Liver (tissue), 9 donors: Measurements from ENCODE around the gene CADPS. TPM values are rescaled to one million over a fixed set of nuclear protein-coding genes. Genes with fewer than 3 reads are reported as not detected.

ENCODE experiments used
- DNase-seq: peaks from one replicate; pipeline ENCODE4 v3.0.0-alpha.2; 2017; ENCODE audit warnings: low spot score
- H3K27ac ChIP-seq, 2 donors: one replicate each; pipeline ENCODE4 v1.7.0; 2013; ENCODE audit warnings: inconsistent platforms in 2 of 2, low read length in 2 of 2, control low read depth in 1 of 2, low read depth in 1 of 2, mild to moderate bottlenecking in 1 of 2
- H3K27me3 ChIP-seq, 4 donors: one replicate each; pipeline versions ENCODE4 v1.6.1 to v1.7.0; 2013; ENCODE audit warnings: low read length in 3 of 4, inconsistent platforms in 1 of 4, mild to moderate bottlenecking in 1 of 4, moderate library complexity in 1 of 4; ENCODE audit not compliant: control insufficient read depth in 4 of 4, insufficient read depth in 4 of 4
- H3K36me3 ChIP-seq, 4 donors: one replicate each; pipeline versions ENCODE4 v1.6.1 to v1.7.0; 2013; ENCODE audit warnings: low read length in 3 of 4, mild to moderate bottlenecking in 3 of 4, low read depth in 1 of 4, moderate library complexity in 1 of 4; ENCODE audit not compliant: control insufficient read depth in 4 of 4, insufficient read depth in 3 of 4
- H3K4me1 ChIP-seq, 4 donors: one replicate each; pipeline versions ENCODE4 v1.6.1 to v1.7.0; 2013; ENCODE audit warnings: low read length in 3 of 4, mild to moderate bottlenecking in 3 of 4, moderate library complexity in 1 of 4; ENCODE audit not compliant: control insufficient read depth in 4 of 4, insufficient read depth in 4 of 4
- H3K4me3 ChIP-seq, 3 donors: one replicate each; pipeline versions ENCODE4 v1.6.1 to v1.7.0; 2013; ENCODE audit warnings: low read length in 3 of 3, control low read depth in 1 of 3, low read depth in 1 of 3, mild to moderate bottlenecking in 1 of 3
- H3K9ac ChIP-seq, 2 donors: one replicate each; pipeline ENCODE4 v1.7.0; 2013; ENCODE audit warnings: low read length in 2 of 2, mild to moderate bottlenecking in 2 of 2, moderate library complexity in 2 of 2, control low read depth in 1 of 2, low read depth in 1 of 2
- H3K9me3 ChIP-seq, 4 donors: one replicate each; pipeline versions ENCODE4 v1.6.1 to v1.7.0; 2013; ENCODE audit warnings: low read length in 3 of 4; ENCODE audit not compliant: control insufficient read depth in 4 of 4
- ATF3 ChIP-seq: IDR thresholded peaks from 2 replicates; pipeline ENCODE4 v1.6.1; 2016; ENCODE audit warnings: antibody characterized with exemption
- CTCF ChIP-seq: fragments of 150-350 bp; IDR thresholded peaks from 2 replicates; pipeline ENCODE4 v1.5.1; 2017; ENCODE audit warnings: improper control_type of control experiment, low read depth, low read length; ENCODE audit not compliant: missing input control
- EGR1 ChIP-seq, 2 donors: IDR thresholded peaks; 2 replicates each; pipeline ENCODE4 v1.6.1; 2016 to 2018; ENCODE audit warnings: antibody characterized with exemption in 2 of 2, low read depth in 2 of 2
- FOXA1 ChIP-seq: IDR thresholded peaks from 2 replicates; pipeline ENCODE4 v1.6.1; 2016; ENCODE audit warnings: antibody characterized with exemption
- FOXA2 ChIP-seq: IDR thresholded peaks from 2 replicates; pipeline ENCODE4 v1.6.1; 2016; ENCODE audit warnings: antibody characterized with exemption
- GABPA ChIP-seq, 2 donors: IDR thresholded peaks in 1 of 2; conservative IDR thresholded peaks in 1 of 2; 2 replicates each; pipeline ENCODE4 v1.6.1; 2016; ENCODE audit warnings: antibody characterized with exemption in 2 of 2, mild to moderate bottlenecking in 1 of 2, moderate library complexity in 1 of 2
- HNF4A ChIP-seq, 2 donors: conservative IDR thresholded peaks; 2 replicates each; pipeline ENCODE4 v1.6.1; 2016; ENCODE audit warnings: antibody characterized with exemption in 2 of 2, mild to moderate bottlenecking in 2 of 2
- HNF4G ChIP-seq: IDR thresholded peaks from 2 replicates; pipeline ENCODE4 v1.6.1; 2016; ENCODE audit warnings: antibody characterized with exemption
- JUND ChIP-seq, 2 donors: IDR thresholded peaks; 2 replicates each; pipeline ENCODE4 v1.6.1; 2016; ENCODE audit warnings: antibody characterized with exemption in 2 of 2
- MAX ChIP-seq: IDR thresholded peaks from 2 replicates; pipeline ENCODE4 v1.6.1; 2016; ENCODE audit warnings: antibody characterized with exemption
- RAD21 ChIP-seq, 2 donors: IDR thresholded peaks; 2 replicates each; pipeline ENCODE4 v1.6.1; 2016; ENCODE audit warnings: antibody characterized with exemption in 2 of 2, mild to moderate bottlenecking in 2 of 2
- SP1 ChIP-seq: IDR thresholded peaks from 2 replicates; pipeline ENCODE4 v1.6.1; 2018; ENCODE audit warnings: antibody characterized with exemption, mild to moderate bottlenecking
- YY1 ChIP-seq: IDR thresholded peaks from 2 replicates; pipeline ENCODE4 v1.6.1; 2016; ENCODE audit warnings: antibody characterized with exemption, mild to moderate bottlenecking
- WGBS: extraction: QIAGEN DNeasy Blood & Tissue Kit; methylation state at CpG from one replicate; pipeline ENCODE4 v1.1.7; 2013; 5-methylcytosine and 5-hydroxymethylcytosine counted together
- polyA plus RNA-seq, 2 donors: library from polyadenylated mRNA; stranded (reverse) in 1 of 2; unstranded in 1 of 2; fragments of 200-250 nt in 1 of 2; fragments of >200 nt in 1 of 2; fragmentation: Nextera tagmentation in 1 of 2; extraction: Ambion mirVana in 1 of 2; gene quantifications; one replicate each; pipeline versions ENCODE4 v1.2.1 to v1.2.3, GENCODE V29; 2013 to 2015
- total RNA-seq, 2 donors: library from RNA; depleted of rRNA; stranded (reverse); fragments of >200 nt; gene quantifications; one replicate each; pipeline ENCODE4 v1.2.3, GENCODE V29; 2014
- TF ChIP-seq, protein P1 (sequence below): IDR thresholded peaks from 2 replicates; pipeline ENCODE4 v1.6.1; 2016; ENCODE audit warnings: antibody characterized with exemption, mild to moderate bottlenecking
- donor health status: healthy.
- donor health status: healthy.
- donor health status: healthy.
- donor health status: healthy.
- donor health status: healthy.

Gene CADPS
- total and polyA plus RNA-seq, 4 donors = 0.05 to 0.37 (median 0.17) TPM; not detected in 1

- Histone ChIP-seq H3K4me3 (no peak overlapping the region), H3K4me1 (no peaks in the 10 kb centered on the region), H3K27ac (no peak overlapping the region), H3K36me3 (no peaks in the 10 kb centered on the region), H3K27me3 (peaks cover 0 to 4% (median 0%) of the 10 kb centered on the region in 4 donors), H3K9me3 (no peaks in the 10 kb centered on the region), H3K9ac (no peak overlapping the region)
- DNase-seq = no peak
- TF ChIP-seq JUND (IDR thresholded peaks at IDR 0.05) (no peak), CTCF (no peak), GABPA (IDR thresholded peaks at IDR 0.05 in 1 of 2, conservative IDR thresholded peaks at IDR 0.05 in 1 of 2) (no peak), RAD21 (IDR thresholded peaks at IDR 0.05) (no peak), YY1 (no peak), HNF4G (no peak), SP1 (no peak)
- WGBS = 66% methylated on average over 4 of the region's 4 CpGs
Measured at GRCh38 chr3:62749130-62749529, 126.1 kb downstream of the CADPS start.

DNA sequence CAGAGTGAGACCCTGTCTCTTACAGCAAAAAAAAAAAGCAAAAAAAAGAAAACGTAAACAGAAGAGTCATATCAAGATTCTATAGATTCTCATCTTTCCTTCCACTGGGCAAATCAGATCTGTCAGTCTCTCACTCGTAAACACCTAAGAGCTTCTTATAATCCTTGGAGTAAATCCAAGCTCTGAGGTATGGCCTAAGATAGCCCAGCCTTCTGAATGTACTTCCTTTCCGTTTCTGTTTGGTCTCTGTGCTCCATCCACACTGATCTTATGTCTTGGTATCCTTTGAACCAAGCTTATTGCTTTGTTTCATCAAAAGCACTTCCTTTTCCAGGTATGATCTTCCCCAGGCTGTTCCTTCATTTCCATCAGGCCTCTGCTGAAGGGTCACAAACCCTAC, 137.8 kb downstream of the CADPS start:
- Histone ChIP-seq H3K36me3 (no peaks in the 10 kb centered on the region), H3K27ac (no peak overlapping the region), H3K9me3 (no peaks in the 10 kb centered on the region), H3K27me3 (no peaks in the 10 kb centered on the region), H3K4me3 (no peak overlapping the region), H3K4me1 (no peaks in the 10 kb centered on the region), H3K9ac (no peak overlapping the region)
- no peak for DNase-seq
- 71% methylated on average over 3 of the region's 3 CpGs for WGBS
- TF ChIP-seq HNF4G (no peak), FOXA1 (no peak), FOXA2 (no peak), GABPA (IDR thresholded peaks at IDR 0.05 in 1 of 2, conservative IDR thresholded peaks at IDR 0.05 in 1 of 2) (no peak), JUND (IDR thresholded peaks at IDR 0.05) (no peak), SP1 (no peak), HNF4A (conservative IDR thresholded peaks at IDR 0.05) (no peak), RAD21 (IDR thresholded peaks at IDR 0.05) (no peak), EGR1 (IDR thresholded peaks at IDR 0.05; ENCODE audit: low read depth in 2 of 2) (no peak), MAX (no peak), ATF3 (no peak)
- TF ChIP-seq, protein P1, sequence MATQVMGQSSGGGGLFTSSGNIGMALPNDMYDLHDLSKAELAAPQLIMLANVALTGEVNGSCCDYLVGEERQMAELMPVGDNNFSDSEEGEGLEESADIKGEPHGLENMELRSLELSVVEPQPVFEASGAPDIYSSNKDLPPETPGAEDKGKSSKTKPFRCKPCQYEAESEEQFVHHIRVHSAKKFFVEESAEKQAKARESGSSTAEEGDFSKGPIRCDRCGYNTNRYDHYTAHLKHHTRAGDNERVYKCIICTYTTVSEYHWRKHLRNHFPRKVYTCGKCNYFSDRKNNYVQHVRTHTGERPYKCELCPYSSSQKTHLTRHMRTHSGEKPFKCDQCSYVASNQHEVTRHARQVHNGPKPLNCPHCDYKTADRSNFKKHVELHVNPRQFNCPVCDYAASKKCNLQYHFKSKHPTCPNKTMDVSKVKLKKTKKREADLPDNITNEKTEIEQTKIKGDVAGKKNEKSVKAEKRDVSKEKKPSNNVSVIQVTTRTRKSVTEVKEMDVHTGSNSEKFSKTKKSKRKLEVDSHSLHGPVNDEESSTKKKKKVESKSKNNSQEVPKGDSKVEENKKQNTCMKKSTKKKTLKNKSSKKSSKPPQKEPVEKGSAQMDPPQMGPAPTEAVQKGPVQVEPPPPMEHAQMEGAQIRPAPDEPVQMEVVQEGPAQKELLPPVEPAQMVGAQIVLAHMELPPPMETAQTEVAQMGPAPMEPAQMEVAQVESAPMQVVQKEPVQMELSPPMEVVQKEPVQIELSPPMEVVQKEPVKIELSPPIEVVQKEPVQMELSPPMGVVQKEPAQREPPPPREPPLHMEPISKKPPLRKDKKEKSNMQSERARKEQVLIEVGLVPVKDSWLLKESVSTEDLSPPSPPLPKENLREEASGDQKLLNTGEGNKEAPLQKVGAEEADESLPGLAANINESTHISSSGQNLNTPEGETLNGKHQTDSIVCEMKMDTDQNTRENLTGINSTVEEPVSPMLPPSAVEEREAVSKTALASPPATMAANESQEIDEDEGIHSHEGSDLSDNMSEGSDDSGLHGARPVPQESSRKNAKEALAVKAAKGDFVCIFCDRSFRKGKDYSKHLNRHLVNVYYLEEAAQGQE = no peak
